WTC11 (cell line): ENCODE measurements around the gene SLC13A5.

ENCODE experiments used
- CBFB ChIP-seq: sonication (generic); formaldehyde crosslinking; IDR thresholded peaks from 2 replicates; pipeline ENCODE4 v1.8.1; 2022; ENCODE audit warnings: mild to moderate bottlenecking, low read depth, missing genetic modification reagents
- SP1 ChIP-seq: sonication (generic); formaldehyde crosslinking; conservative IDR thresholded peaks from 2 replicates; pipeline ENCODE4 v1.8.1; 2022; ENCODE audit warnings: missing genetic modification reagents

DNA sequence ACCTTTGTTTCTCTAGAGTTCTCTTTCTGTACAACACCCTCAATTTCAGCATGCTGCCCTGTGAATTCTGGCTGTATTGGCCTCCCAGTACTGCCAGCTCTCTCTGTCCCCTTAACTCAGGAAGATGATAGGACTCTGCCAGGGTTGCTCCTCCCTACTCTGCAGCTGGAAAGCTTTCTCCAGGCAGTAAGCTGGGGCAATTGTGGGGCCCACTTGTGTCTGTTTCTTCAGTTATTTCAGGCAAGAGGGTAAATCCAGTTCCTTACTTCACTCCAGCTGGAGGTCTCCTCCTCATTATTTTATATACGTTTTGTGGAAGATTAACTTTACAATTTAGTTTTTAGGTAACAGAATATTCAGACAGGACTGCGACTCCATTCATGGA, 51.7 kb downstream of the SLC13A5 start:
- TF ChIP-seq SP1 (CRISPR knock-in tag) = no peak
- no peak for TF ChIP-seq CBFB (CRISPR knock-in tag)
